T1000 (cell line): ENCODE measurements around the gene GABRB1.

Experiments
- DNase-seq: peaks from one replicate; lab custom pipeline; 2025; ENCODE audit warnings: mixed read lengths; lab: John Stamatoyannopoulos, UW

The GABRB1 gene

GRCh38 chr4:47386561-47387235 lies 355.3 kb downstream of the GABRB1 start:
- no peak for DNase-seq

- no peak for DNase-seq
These were observed 359.2 kb downstream of the GABRB1 start for GRCh38 chr4:47390428-47391125.

GRCh38 chr4:47391256-47391655 lies 359.9 kb downstream of the GABRB1 start:
- DNase-seq: no peak

GRCh38 chr4:47406408-47406807 lies 375.0 kb downstream of the GABRB1 start:
- DNase-seq: no peak

- DNase-seq: no peak
These were observed 378.9 kb downstream of the GABRB1 start for GRCh38 chr4:47410271-47410670.

- DNase-seq: no peak
These were observed 382.2 kb downstream of the GABRB1 start for GRCh38 chr4:47413521-47413920.

GRCh38 chr4:47415719-47416118 lies 384.4 kb downstream of the GABRB1 start:
- DNase-seq: no peak

- DNase-seq: no peak
These were observed 386.8 kb downstream of the GABRB1 start for GRCh38 chr4:47418147-47418546.

- DNase-seq: no peak
These were observed 387.9 kb downstream of the GABRB1 start for GRCh38 chr4:47419296-47419695.

- DNase-seq: no peak
These were observed 394.3 kb downstream of the GABRB1 start for GRCh38 chr4:47425628-47426027.

- no peak for DNase-seq
These were observed 396.6 kb downstream of the GABRB1 start for GRCh38 chr4:47427935-47428334.

- no peak for DNase-seq
These were observed 401.4 kb downstream of the GABRB1 start for GRCh38 chr4:47432749-47433148.

GRCh38 chr4:47434931-47435330 lies 403.6 kb downstream of the GABRB1 start:
- no peak for DNase-seq

GRCh38 chr4:47442980-47443379 lies 411.6 kb downstream of the GABRB1 start:
- no peak for DNase-seq

- DNase-seq: no peak
These were observed 412.7 kb downstream of the GABRB1 start for GRCh38 chr4:47444031-47444430.

- DNase-seq: no peak
These were observed 420.3 kb downstream of the GABRB1 start for GRCh38 chr4:47451657-47452056.

GRCh38 chr4:47462799-47463234 lies 431.4 kb downstream of the GABRB1 start:
- no peak for DNase-seq

- peak; percentile 98 for DNase-seq
These were observed 432.0 kb downstream of the GABRB1 start, which contains the start of gene COMMD8 for GRCh38 chr4:47463235-47463956. Gene COMMD8, minus strand, starts transcription at chr4:47463702. Its CDS starts 51 bp downstream, at chr4:47463651.

GRCh38 chr4:47465004-47465403 lies 433.6 kb downstream of the GABRB1 start:
- no peak for DNase-seq

GRCh38 chr4:47466056-47466785 lies 434.9 kb downstream of the GABRB1 start:
- DNase-seq: no peak

- DNase-seq: no peak
These were observed 437.5 kb downstream of the GABRB1 start for GRCh38 chr4:47468706-47469365.

- no peak for DNase-seq
These were observed 438.6 kb downstream of the GABRB1 start for GRCh38 chr4:47469951-47470350.
